IMR-90 (cell line): ENCODE results near the gene RSU1. TPM values are rescaled to one million over a fixed set of nuclear protein-coding genes. Genes with fewer than 3 reads are reported as not detected.

Experiments used
- ATAC-seq: fragments of 200-7000 bp; cut with Tn5 transposase; 2 replicates; pipeline ENCODE4 v1.9.1; 2020; ENCODE audit warnings: low read depth, mild to moderate bottlenecking, moderate library complexity
- BruUV-seq: library from RNA; stranded (reverse); fragments of 400-500 nt; replicated peaks from 2 replicates; lab custom pipeline; 2021; lab: Mats Ljungman, UMichigan
- CTCF ChIA-PET: fragments of 300-600 bp; formaldehyde crosslinking; extraction: SDS; loops from one replicate; lab custom pipeline; 2021; ENCODE audit warnings: antibody characterized with exemption; lab: Yijun Ruan, JAX
- POLR2A ChIA-PET: fragments of 300-600 bp; sonication (Branson Sonifier 250); formaldehyde crosslinking; loops from one replicate; lab custom pipeline; 2022; ENCODE audit warnings: antibody characterized with exemption; ENCODE audit not compliant: unreplicated experiment; lab: Charles Lee
- DNase-seq: peaks from one replicate; pipeline ENCODE4 v3.0.0; 2013
- H2AFZ ChIP-seq: replicated peaks from 2 replicates; pipeline ENCODE3; 2013; ENCODE audit warnings: low read length, mild to moderate bottlenecking; ENCODE audit not compliant: poor library complexity
- H2AK5ac ChIP-seq: 2 replicates; pipeline ENCODE4 v1.6.1; 2013; ENCODE audit warnings: low read depth, low read length, inconsistent platforms
- H2AK9ac ChIP-seq: replicated peaks from 2 replicates; pipeline ENCODE3; 2013; ENCODE audit warnings: mild to moderate bottlenecking, low read depth, low read length, moderate library complexity; ENCODE audit not compliant: poor library complexity
- H2BK120ac ChIP-seq: 2 replicates; pipeline ENCODE4 v1.6.1; 2013; ENCODE audit warnings: low read depth, low read length, inconsistent platforms
- H2BK15ac ChIP-seq: 3 replicates; pipeline ENCODE4 v1.6.1; 2013; ENCODE audit warnings: low read depth, low read length, inconsistent platforms
- H2BK20ac ChIP-seq: 2 replicates; pipeline ENCODE4 v1.6.1; 2013; ENCODE audit warnings: low read depth, mild to moderate bottlenecking, inconsistent platforms, low read length, moderate library complexity
- H2BK5ac ChIP-seq: 2 replicates; pipeline ENCODE4 v1.6.1; 2013; ENCODE audit warnings: mild to moderate bottlenecking, low read depth, low read length, inconsistent platforms; ENCODE audit not compliant: poor library complexity, severe bottlenecking
- H3K14ac ChIP-seq: replicated peaks from 2 replicates; pipeline ENCODE4 v1.6.1; 2013; ENCODE audit warnings: low read depth, low read length, inconsistent platforms
- H3K18ac ChIP-seq: 2 replicates; pipeline ENCODE4 v1.6.1; 2013; ENCODE audit warnings: low read depth, low read length, control low read depth
- H3K23ac ChIP-seq: 2 replicates; pipeline ENCODE4 v1.6.1; 2013; ENCODE audit warnings: low read depth, low read length, inconsistent platforms
- H3K27ac ChIP-seq: 2 replicates; pipeline ENCODE4 v1.5.1; 2013; ENCODE audit warnings: mild to moderate bottlenecking, control low read depth, low read length; ENCODE audit not compliant: insufficient read depth
- H3K27me3 ChIP-seq: 2 replicates; pipeline ENCODE4 v1.6.1; 2013; ENCODE audit warnings: low read length; ENCODE audit not compliant: control insufficient read depth, insufficient read depth
- H3K36me3 ChIP-seq: 2 replicates; pipeline ENCODE4 v1.6.1; 2013; ENCODE audit warnings: low read length, mixed read lengths; ENCODE audit not compliant: control insufficient read depth, insufficient read depth
- H3K4ac ChIP-seq: 2 replicates; pipeline ENCODE4 v1.6.1; 2013; ENCODE audit warnings: low read depth, low read length, inconsistent platforms
- H3K4me1 ChIP-seq: 2 replicates; pipeline ENCODE4 v1.6.1; 2013; ENCODE audit warnings: low read length, mixed read lengths; ENCODE audit not compliant: control insufficient read depth, insufficient read depth
- H3K4me2 ChIP-seq: 2 replicates; pipeline ENCODE4 v1.6.1; 2013; ENCODE audit warnings: low read depth, mild to moderate bottlenecking, control low read depth, low read length, moderate library complexity
- H3K4me3 ChIP-seq: 2 replicates; pipeline ENCODE4 v1.5.1; 2013; ENCODE audit warnings: low read depth, mild to moderate bottlenecking, control low read depth, low read length, moderate library complexity; ENCODE audit not compliant: insufficient read depth
- H3K56ac ChIP-seq: 2 replicates; pipeline ENCODE4 v1.6.1; 2013; ENCODE audit warnings: low read length, inconsistent platforms; ENCODE audit not compliant: insufficient read depth; ENCODE audit errors: extremely low read depth
- H3K79me1 ChIP-seq, 2 experiments: 2 replicates each; pipeline ENCODE4 v1.6.1; 2013; ENCODE audit warnings: low read length in 2 of 2, inconsistent platforms in 1 of 2, low read depth in 1 of 2
- H3K9ac ChIP-seq: 2 replicates; pipeline ENCODE4 v1.6.1; 2013; ENCODE audit warnings: low read depth, low read length, control low read depth
- H3K9me1 ChIP-seq: 2 replicates; pipeline ENCODE4 v1.6.1; 2013; ENCODE audit warnings: low read length, inconsistent platforms; ENCODE audit not compliant: insufficient read depth
- H3K9me3 ChIP-seq: 2 replicates; pipeline ENCODE4 v1.6.1; 2013; ENCODE audit warnings: low read length; ENCODE audit not compliant: control insufficient read depth, insufficient read depth
- H4K20me1 ChIP-seq: 2 replicates; pipeline ENCODE4 v1.6.1; 2013; ENCODE audit warnings: low read length, inconsistent platforms; ENCODE audit not compliant: insufficient read depth
- H4K5ac ChIP-seq: 2 replicates; pipeline ENCODE4 v1.6.1; 2013; ENCODE audit warnings: mild to moderate bottlenecking, low read depth, low read length, control low read depth
- H4K8ac ChIP-seq, 2 experiments: 2 replicates each; pipeline ENCODE4 v1.6.1; 2013; ENCODE audit warnings: low read depth in 2 of 2, low read length in 2 of 2, control low read depth in 1 of 2, inconsistent platforms in 1 of 2
- H4K91ac ChIP-seq: 2 replicates; pipeline ENCODE4 v1.6.1; 2013; ENCODE audit warnings: low read depth, low read length, inconsistent platforms; ENCODE audit not compliant: insufficient read depth
- BHLHE40 ChIP-seq: fragments of 150-350 bp; IDR thresholded peaks from 2 replicates; pipeline ENCODE4 v1.6.1; 2016; ENCODE audit warnings: mild to moderate bottlenecking, low read depth, low read length
- CEBPB ChIP-seq: IDR thresholded peaks from 2 replicates; pipeline ENCODE4 v1.6.1; 2012; ENCODE audit warnings: low read depth, low read length, improper control_type of control experiment
- CHD1 ChIP-seq: IDR thresholded peaks from 2 replicates; pipeline ENCODE4 v1.6.1; 2012; ENCODE audit warnings: low read depth, low read length, improper control_type of control experiment
- CTCF ChIP-seq: conservative IDR thresholded peaks from 2 replicates; pipeline ENCODE4 v1.5.1; 2012; ENCODE audit warnings: mild to moderate bottlenecking, low read depth, low read length, improper control_type of control experiment
- FOS ChIP-seq: fragments of 150-350 bp; IDR thresholded peaks from 2 replicates; pipeline ENCODE4 v1.6.1; 2016; ENCODE audit warnings: low read depth, low read length
- MAFK ChIP-seq: IDR thresholded peaks from 2 replicates; pipeline ENCODE4 v1.6.1; 2012; ENCODE audit warnings: low read depth, low read length, improper control_type of control experiment
- MAZ ChIP-seq: IDR thresholded peaks from 2 replicates; pipeline ENCODE4 v1.6.1; 2012; ENCODE audit warnings: low read depth, mild to moderate bottlenecking, low read length, improper control_type of control experiment, moderate library complexity, borderline replicate concordance
- MXI1 ChIP-seq: IDR thresholded peaks from 2 replicates; pipeline ENCODE4 v1.6.1; 2012; ENCODE audit warnings: low read depth, mild to moderate bottlenecking, low read length, moderate library complexity, borderline replicate concordance
- NFE2L2 ChIP-seq: fragments of 150-350 bp; IDR thresholded peaks from 2 replicates; pipeline ENCODE4 v1.6.1; 2016; ENCODE audit warnings: low read depth, mild to moderate bottlenecking, low read length
- POLR2A ChIP-seq: IDR thresholded peaks from 2 replicates; pipeline ENCODE4 v1.6.1; 2012; ENCODE audit warnings: mild to moderate bottlenecking, low read depth, low read length
- RAD21 ChIP-seq: IDR thresholded peaks from 2 replicates; pipeline ENCODE4 v1.6.1; 2012; ENCODE audit warnings: low read length, improper control_type of control experiment
- RCOR1 ChIP-seq: IDR thresholded peaks from 2 replicates; pipeline ENCODE4 v1.6.1; 2012; ENCODE audit warnings: mild to moderate bottlenecking, low read length, improper control_type of control experiment; ENCODE audit not compliant: insufficient replicate concordance
- RFX5 ChIP-seq: IDR thresholded peaks from 2 replicates; pipeline ENCODE4 v1.8.0; 2012; ENCODE audit warnings: low read depth, mild to moderate bottlenecking, low read length, moderate library complexity
- SMC3 ChIP-seq: fragments of 150-350 bp; IDR thresholded peaks from 2 replicates; pipeline ENCODE4 v1.6.1; 2016; ENCODE audit warnings: low read depth, mild to moderate bottlenecking, antibody characterized with exemption, low read length, moderate library complexity
- USF2 ChIP-seq: fragments of 150-350 bp; IDR thresholded peaks from 2 replicates; pipeline ENCODE4 v1.6.1; 2017; ENCODE audit warnings: mild to moderate bottlenecking, antibody characterized with exemption, low read length, low read depth
- WGBS, 2 experiments: methylation state at CpG; one replicate each; pipeline versions ENCODE4 v1.1.5 to v1.1.7; 2013; ENCODE audit warnings: missing lambda C conversion rate in 2 of 2; ENCODE audit not compliant: insufficient read length in 1 of 2; ENCODE audit errors: extremely low coverage in 2 of 2; 5-methylcytosine and 5-hydroxymethylcytosine counted together
- dilution Hi-C: fragments of 300-500 bp; cut with HindIII; formaldehyde crosslinking; loops from one replicate; pipeline ENCODE4 v1.14.3; 2018; ENCODE audit warnings: low sequenced_read_pairs; ENCODE audit not compliant: unreplicated experiment
- in situ Hi-C: fragments of 300-500 bp; cut with MboI; formaldehyde crosslinking; loops from 3 replicates; pipeline ENCODE4 v1.14.3; 2019; ENCODE audit warnings: low sequenced_read_pairs, inconsistent platforms, mixed read lengths
- intact Hi-C: fragments of 100-400 bp; cut with micrococcal nuclease; formaldehyde crosslinking; loops from 2 replicates; pipeline ENCODE4 v1.10.0; 2022
- polyA plus RNA-seq, 3 experiments: library from polyadenylated mRNA; depleted of rRNA; stranded (reverse); fragments of >200 nt; gene quantifications; 2 replicates each; pipeline ENCODE4 v1.2.3, GENCODE V29; 2012; ENCODE audit warnings: low replicate concordance in 1 of 3
- total RNA-seq: library from RNA; depleted of rRNA; stranded (reverse); fragments of >200 nt; gene quantifications from 2 replicates; pipeline ENCODE4 v1.2.3, GENCODE V29; 2012
- TF ChIP-seq, protein P1 (sequence below): fragments of 150-350 bp; IDR thresholded peaks from 2 replicates; pipeline ENCODE4 v1.6.1; 2016; ENCODE audit warnings: low read depth, mild to moderate bottlenecking, low read length, moderate library complexity, borderline replicate concordance

Gene RSU1
- total and polyA plus RNA-seq, 2 of the 4 experiments (the other 2 are of a cell fraction) = 134 to 148 TPM

GRCh38 chr10:16737420-16737819, 79.8 kb downstream of the RSU1 start:
- in situ Hi-C loops = no loop called here

More at GRCh38 chr10:16737420-16737819, 79.8 kb downstream of the RSU1 start:
- Histone ChIP-seq H3K9ac (no peak overlapping the region), H3K4me2 (no peak overlapping the region), H3K36me3 (peaks cover 3% of the 10 kb centered on the region; the same call in 1 of the 2 replicates), H2BK15ac (no peak overlapping the region), H3K79me1 (peaks cover 9% of the 10 kb centered on the region in 2 experiments), H3K18ac (no peak overlapping the region), H4K8ac (no peak overlapping the region), H3K4ac (no peak overlapping the region), H2BK120ac (no peak overlapping the region), H4K20me1 (no peaks in the 10 kb centered on the region), H4K91ac (no peak overlapping the region), H3K9me3 (no peaks in the 10 kb centered on the region), H3K14ac (no peak overlapping the region), H3K23ac (no peak overlapping the region), H3K27ac (no peak overlapping the region), H4K5ac (no peak overlapping the region), H2AK5ac (no peak overlapping the region), H3K4me1 (no peaks in the 10 kb centered on the region), H3K9me1 (no peaks in the 10 kb centered on the region; the same call in 1 of the 2 replicates), H2BK5ac (no peak overlapping the region), H2AK9ac (no peak overlapping the region), H3K56ac (no peak overlapping the region), H2BK20ac (no peak overlapping the region), H3K4me3 (no peak overlapping the region), H2AFZ (no peak overlapping the region), H3K27me3 (no peaks in the 10 kb centered on the region)
- intact Hi-C loops (no loop called here), dilution Hi-C loops (no loop called here)
- ATAC-seq = no peak
- no peak for DNase-seq
- ChIA-PET POLR2A (no interaction called here), CTCF (no interaction called here)
- no TSS peak for BruUV-seq
- no CpG with 5 or more reads among the region's 2 CpGs for WGBS, 2 experiments
- TF ChIP-seq BHLHE40 = no peak
- no peak for TF ChIP-seq POLR2A
- TF ChIP-seq RCOR1 = no peak
- no peak for TF ChIP-seq SMC3
- no peak for TF ChIP-seq MAZ
- no peak for TF ChIP-seq CEBPB
- TF ChIP-seq MXI1 = no peak
- TF ChIP-seq CHD1 = no peak
- TF ChIP-seq MAFK = no peak
- TF ChIP-seq FOS = no peak
- no peak for TF ChIP-seq RAD21
- TF ChIP-seq RFX5 = no peak
- TF ChIP-seq, protein P1, sequence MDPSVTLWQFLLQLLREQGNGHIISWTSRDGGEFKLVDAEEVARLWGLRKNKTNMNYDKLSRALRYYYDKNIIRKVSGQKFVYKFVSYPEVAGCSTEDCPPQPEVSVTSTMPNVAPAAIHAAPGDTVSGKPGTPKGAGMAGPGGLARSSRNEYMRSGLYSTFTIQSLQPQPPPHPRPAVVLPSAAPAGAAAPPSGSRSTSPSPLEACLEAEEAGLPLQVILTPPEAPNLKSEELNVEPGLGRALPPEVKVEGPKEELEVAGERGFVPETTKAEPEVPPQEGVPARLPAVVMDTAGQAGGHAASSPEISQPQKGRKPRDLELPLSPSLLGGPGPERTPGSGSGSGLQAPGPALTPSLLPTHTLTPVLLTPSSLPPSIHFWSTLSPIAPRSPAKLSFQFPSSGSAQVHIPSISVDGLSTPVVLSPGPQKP = no peak
- TF ChIP-seq USF2 = no peak
- TF ChIP-seq CTCF = no peak
- no peak for TF ChIP-seq NFE2L2
